SK-N-SH (cell line): ENCODE results near the gene CPVL. TPM values are rescaled to one million over a fixed set of nuclear protein-coding genes. Genes with fewer than 3 reads are reported as not detected.

Source experiments
- CTCF ChIA-PET: fragments of 300-600, 350-600 bp; formaldehyde crosslinking; extraction: SDS; loops from one replicate; lab custom pipeline; 2021; lab: Yijun Ruan, JAX
- POLR2A ChIA-PET: fragments of 350-600 bp; sonication (Branson Sonifier 250); formaldehyde crosslinking; extraction: SDS; loops from one replicate; lab custom pipeline; 2020; ENCODE audit warnings: antibody characterized with exemption, inconsistent platforms; lab: Yijun Ruan, JAX
- DNase-seq: peaks from one replicate; pipeline ENCODE4 v3.0.0; 2012
- H2AFZ ChIP-seq: fragments of 200-600 bp; sonication (generic); 2 replicates; pipeline ENCODE4 v1.8.1; 2016; ENCODE audit warnings: antibody characterized with exemption, mild to moderate bottlenecking, low read depth
- H3F3A ChIP-seq: fragments of 200-600 bp; sonication (generic); replicated peaks from 2 replicates; pipeline ENCODE3; 2016; ENCODE audit warnings: antibody characterized with exemption, mild to moderate bottlenecking; ENCODE audit not compliant: insufficient read depth
- H3K27ac ChIP-seq, 2 experiments: fragments of 200-500 bp in 1 of 2; fragments of 200-600 bp in 1 of 2; sonication (Bioruptor generic) in 1 of 2; sonication (generic), shearing (Covaris generic) in 1 of 2; 2 replicates each; pipeline versions ENCODE4 v1.5.1 to v1.6.1; 2014 to 2016; ENCODE audit warnings: low read depth in 2 of 2, inconsistent platforms in 1 of 2, low read length in 1 of 2, mild to moderate bottlenecking in 1 of 2, mixed read lengths in 1 of 2
- H3K27me3 ChIP-seq: fragments of 200-600 bp; sonication (generic), shearing (Covaris generic); 2 replicates; pipeline ENCODE4 v1.6.1; 2016; ENCODE audit warnings: mixed run types; ENCODE audit not compliant: insufficient read depth
- H3K36me3 ChIP-seq, 2 experiments: fragments of 200-500 bp in 1 of 2; fragments of 200-600 bp in 1 of 2; sonication (Bioruptor generic) in 1 of 2; sonication (generic) in 1 of 2; replicated peaks in 1 of 2; 2 replicates each; pipeline versions ENCODE3 to v1.5.1; 2014 to 2016; ENCODE audit warnings: low read length in 1 of 2, mild to moderate bottlenecking in 1 of 2; ENCODE audit not compliant: insufficient read depth in 2 of 2, control insufficient read depth in 1 of 2
- H3K4me1 ChIP-seq, 2 experiments: fragments of 200-500 bp in 1 of 2; fragments of 200-600 bp in 1 of 2; sonication (Bioruptor generic) in 1 of 2; sonication (generic), shearing (Covaris generic) in 1 of 2; 2 replicates each; pipeline versions ENCODE4 v1.5.1 to v1.6.1; 2014 to 2016; ENCODE audit warnings: low read depth in 1 of 2, low read length in 1 of 2, mixed run types in 1 of 2; ENCODE audit not compliant: insufficient read depth in 2 of 2, control insufficient read depth in 1 of 2
- H3K4me2 ChIP-seq: fragments of 200-600 bp; sonication (generic), shearing (Covaris generic); 2 replicates; pipeline ENCODE4 v1.6.1; 2017; ENCODE audit warnings: mixed run types
- H3K4me3 ChIP-seq, 2 experiments: fragments of 200-500 bp in 1 of 2; fragments of 200-600 bp in 1 of 2; sonication (Bioruptor generic) in 1 of 2; sonication (generic), shearing (Covaris generic) in 1 of 2; 2 replicates each; pipeline versions ENCODE4 v1.5.1 to v1.8.1; 2014 to 2016; ENCODE audit warnings: low read depth in 2 of 2, inconsistent platforms in 1 of 2, low read length in 1 of 2, mild to moderate bottlenecking in 1 of 2, mixed read lengths in 1 of 2, moderate library complexity in 1 of 2
- H3K79me2 ChIP-seq: fragments of 200-600 bp; sonication (generic); 2 replicates; pipeline ENCODE4 v1.8.1; 2017; ENCODE audit warnings: mild to moderate bottlenecking; ENCODE audit not compliant: insufficient read depth
- H3K9ac ChIP-seq: fragments of 200-600 bp; sonication (generic); 2 replicates; pipeline ENCODE4 v1.6.1; 2017; ENCODE audit warnings: mixed run types
- H3K9me2 ChIP-seq: fragments of 200-600 bp; sonication (generic); 2 replicates; pipeline ENCODE4 v1.6.1; 2017; ENCODE audit warnings: mixed run types
- H3K9me3 ChIP-seq: fragments of 200-600 bp; sonication (generic); 2 replicates; pipeline ENCODE4 v1.6.1; 2017; ENCODE audit warnings: mixed run types, mild to moderate bottlenecking, moderate library complexity
- H4K20me1 ChIP-seq: fragments of 200-600 bp; sonication (generic); 2 replicates; pipeline ENCODE4 v1.6.1; 2017; ENCODE audit warnings: mild to moderate bottlenecking, mixed run types; ENCODE audit not compliant: insufficient read depth
- CHD2 ChIP-seq: fragments of 150-350 bp; IDR thresholded peaks from 2 replicates; pipeline ENCODE4 v1.6.1; 2018; ENCODE audit warnings: low read length; ENCODE audit not compliant: partially characterized antibody
- EP300 ChIP-seq, 2 experiments: IDR thresholded peaks; 2 replicates each; pipeline versions ENCODE4 v1.4.0 to v1.6.1; 2012; ENCODE audit warnings: borderline replicate concordance in 1 of 2, low read depth in 1 of 2, low read length in 1 of 2
- GABPA ChIP-seq: IDR thresholded peaks from 2 replicates; pipeline ENCODE4 v1.4.0; 2012; ENCODE audit warnings: low read depth, mild to moderate bottlenecking
- GATA2 ChIP-seq: sonication (generic); formaldehyde crosslinking; IDR thresholded peaks from 2 replicates; pipeline ENCODE4 v1.5.0; 2020; ENCODE audit warnings: mild to moderate bottlenecking, missing genetic modification reagents
- IRF3 ChIP-seq: fragments of 150-350 bp; IDR thresholded peaks from 2 replicates; pipeline ENCODE4 v1.6.1; 2016; ENCODE audit warnings: mild to moderate bottlenecking, low read depth, low read length
- MAX ChIP-seq: IDR thresholded peaks from 2 replicates; pipeline ENCODE4 v1.4.0; 2012; ENCODE audit warnings: low read depth
- MEF2A ChIP-seq: IDR thresholded peaks from 2 replicates; pipeline ENCODE4 v1.4.0; 2012; ENCODE audit warnings: low read depth, borderline replicate concordance
- MXI1 ChIP-seq: IDR thresholded peaks from 2 replicates; pipeline ENCODE4 v1.6.1; 2012; ENCODE audit warnings: mild to moderate bottlenecking, low read depth, low read length, improper control_type of control experiment
- RFX5 ChIP-seq: IDR thresholded peaks from 2 replicates; pipeline ENCODE4 v1.6.1; 2012; ENCODE audit warnings: mild to moderate bottlenecking, improper control_type of control experiment, low read length
- SMC3 ChIP-seq: IDR thresholded peaks from 2 replicates; pipeline ENCODE4 v1.6.1; 2012; ENCODE audit warnings: low read depth, low read length, improper control_type of control experiment
- TCF12 ChIP-seq: IDR thresholded peaks from 2 replicates; pipeline ENCODE4 v1.4.0; 2012
- ZBTB33 ChIP-seq: IDR thresholded peaks from 2 replicates; pipeline ENCODE4 v1.4.0; 2012; ENCODE audit warnings: low read depth, borderline replicate concordance
- WGBS: methylation state at CpG from one replicate; pipeline ENCODE4 v1.1.6; 2017; ENCODE audit warnings: low lambda C conversion rate; 5-methylcytosine and 5-hydroxymethylcytosine counted together
- polyA plus RNA-seq, 3 experiments: library from polyadenylated mRNA; depleted of rRNA; stranded (reverse); fragments of >200 nt; gene quantifications; 2 replicates each; pipeline ENCODE4 v1.2.3, GENCODE V29; 2012

Gene CPVL
- polyA plus RNA-seq, 1 of the 3 experiments (the other 2 are of a cell fraction): not detected

- DNase-seq: no peak
- H3K4me3 ChIP-seq: no peak overlapping the region
- 21% methylated on average over 2 of the region's 2 CpGs for WGBS
- H2AFZ ChIP-seq: no peak overlapping the region
- H3K27me3 ChIP-seq: peaks cover 19% of the 10 kb centered on the region
- no peaks in the 10 kb centered on the region for H3F3A ChIP-seq
- no peak for TF ChIP-seq MXI1
- no peak for TF ChIP-seq RFX5
- no peaks in the 10 kb centered on the region for H3K79me2 ChIP-seq
- H3K27ac ChIP-seq: no peak overlapping the region
- no peak overlapping the region for H3K9ac ChIP-seq
- no peaks in the 10 kb centered on the region for H3K9me2 ChIP-seq
- no peaks in the 10 kb centered on the region for H4K20me1 ChIP-seq
- peaks cover 0 to 13% of the 10 kb centered on the region in 2 experiments; a peak in 1 of 4 replicates for H3K4me1 ChIP-seq
- POLR2A ChIA-PET: no interaction called here
- H3K9me3 ChIP-seq: no peaks in the 10 kb centered on the region
- CTCF ChIA-PET: interaction anchor here (0.9 to 3.7 kb wide), 4 partner anchors 20 to 224 kb away, joined by 3 to 26 read pairs (median 6); no protein-coding TSS in a partner anchor
- no peak overlapping the region for H3K4me2 ChIP-seq
- no peaks in the 10 kb centered on the region for H3K36me3 ChIP-seq
Measured at GRCh38 chr7:29150856-29151255, 4.5 kb upstream of the CPVL start.

- H4K20me1 ChIP-seq: no peaks in the 10 kb centered on the region
- no peak overlapping the region for H3K4me3 ChIP-seq
- no peak overlapping the region for H3K9ac ChIP-seq
- TF ChIP-seq TCF12 (no peak), MAX (no peak), ZBTB33 (no peak), IRF3 (no peak)
- DNase-seq: no peak
- no peaks in the 10 kb centered on the region for H3F3A ChIP-seq
- H3K4me1 ChIP-seq: peaks cover 0 to 11% of the 10 kb centered on the region in 2 experiments; a peak in 1 of 4 replicates
- no peaks in the 10 kb centered on the region for H3K36me3 ChIP-seq
- H3K27me3 ChIP-seq: peaks cover 27% of the 10 kb centered on the region
- H3K27ac ChIP-seq: no peak overlapping the region
- no peak overlapping the region for H3K4me2 ChIP-seq
- 78% methylated on average over 12 of the region's 12 CpGs for WGBS
- ChIA-PET CTCF (interaction anchor here (1.1 to 3.4 kb wide), 6 partner anchors 40 to 228 kb away, joined by 3 to 10 read pairs (median 4); no protein-coding TSS in a partner anchor), POLR2A (no interaction called here)
- H3K9me3 ChIP-seq: no peaks in the 10 kb centered on the region
- no peaks in the 10 kb centered on the region for H3K79me2 ChIP-seq
- H2AFZ ChIP-seq: no peak overlapping the region
- no peaks in the 10 kb centered on the region for H3K9me2 ChIP-seq
Measured at GRCh38 chr7:29149036-29149435, 2.7 kb upstream of the CPVL start.

- CTCF ChIA-PET: interaction anchor here (0.9 to 3.4 kb wide), 7 partner anchors 9 to 226 kb away, joined by 3 to 16 read pairs (median 6); no protein-coding TSS in a partner anchor
Measured at GRCh38 chr7:29147821-29148220, 1.5 kb upstream of the CPVL start.

More at GRCh38 chr7:29147821-29148220, 1.5 kb upstream of the CPVL start:
- peaks cover 0 to 11% of the 10 kb centered on the region in 2 experiments; a peak in 1 of 4 replicates for H3K4me1 ChIP-seq
- 42% methylated on average over 4 of the region's 4 CpGs for WGBS
- no peaks in the 10 kb centered on the region for H3K36me3 ChIP-seq
- no peak overlapping the region for H2AFZ ChIP-seq
- H3K27me3 ChIP-seq: peaks cover 27% of the 10 kb centered on the region
- no peak for TF ChIP-seq GATA2
- TF ChIP-seq CHD2: no peak
- no peak for TF ChIP-seq MEF2A
- TF ChIP-seq GABPA: no peak
- TF ChIP-seq SMC3: no peak
- TF ChIP-seq EP300 (IDR thresholded peaks at IDR 0.05; ENCODE audit: borderline replicate concordance in 1 of 2, low read depth in 1 of 2, low read length in 1 of 2): no peak
- TF ChIP-seq RFX5: no peak
- H3K27ac ChIP-seq: no peak overlapping the region
- no peak overlapping the region for H3K4me2 ChIP-seq
- no peaks in the 10 kb centered on the region for H3F3A ChIP-seq
- H3K4me3 ChIP-seq: no peak overlapping the region
- no peaks in the 10 kb centered on the region for H3K79me2 ChIP-seq
- H3K9me3 ChIP-seq: no peaks in the 10 kb centered on the region
- DNase-seq: no peak
- POLR2A ChIA-PET: no interaction called here
- no peak overlapping the region for H3K9ac ChIP-seq
- no peaks in the 10 kb centered on the region for H3K9me2 ChIP-seq
- no peaks in the 10 kb centered on the region for H4K20me1 ChIP-seq
